SK-N-SH treated with all-trans-retinoic acid at 6 μM for 48 hours (cell line): ENCODE data around the gene SLMAP.

Source experiments
- ATAC-seq: fragments of 200-7000 bp; cut with Tn5 transposase; 3 replicates; pipeline ENCODE4 v1.9.1; 2020; ENCODE audit warnings: mild to moderate bottlenecking, moderate library complexity
- BACH2 ChIP-seq: fragments of 250-450 bp; sonication (Bioruptor Pico); IDR thresholded peaks from 2 replicates; pipeline ENCODE4 v1.9.0; 2021; ENCODE audit warnings: mild to moderate bottlenecking, borderline replicate concordance
- CREB5 ChIP-seq: fragments of 250-450 bp; sonication (Bioruptor Pico); IDR thresholded peaks from 2 replicates; pipeline ENCODE4 v1.5.1; 2020; ENCODE audit warnings: low read depth, mild to moderate bottlenecking, moderate library complexity
- CSDC2 ChIP-seq: fragments of 250-450 bp; sonication (Bioruptor Pico); IDR thresholded peaks from 2 replicates; pipeline ENCODE4 v1.5.0; 2020; ENCODE audit warnings: mild to moderate bottlenecking, moderate library complexity
- CSRNP3 ChIP-seq: fragments of 250-450 bp; sonication (Bioruptor Pico); IDR thresholded peaks from 2 replicates; pipeline ENCODE4 v1.5.1; 2021; ENCODE audit warnings: mild to moderate bottlenecking, moderate library complexity
- ESRRG ChIP-seq: fragments of 250-450 bp; sonication (Bioruptor Pico); IDR thresholded peaks from 2 replicates; pipeline ENCODE4 v1.6.1; 2021; ENCODE audit warnings: mild to moderate bottlenecking
- GLIS3 ChIP-seq: fragments of 250-450 bp; sonication (Bioruptor Pico); IDR thresholded peaks from 2 replicates; pipeline ENCODE4 v1.5.0; 2020; ENCODE audit warnings: mild to moderate bottlenecking, moderate library complexity
- ISL1 ChIP-seq: fragments of 250-450 bp; sonication (Bioruptor Pico); IDR thresholded peaks from 2 replicates; pipeline ENCODE4 v2.1.2; 2022; ENCODE audit warnings: mild to moderate bottlenecking, moderate library complexity
- OSR1 ChIP-seq: fragments of 250-450 bp; sonication (Bioruptor Pico); IDR thresholded peaks from 2 replicates; pipeline ENCODE4 v1.8.0; 2022; ENCODE audit warnings: moderate library complexity, mild to moderate bottlenecking, inconsistent platforms
- PATZ1 ChIP-seq: fragments of 250-450 bp; sonication (Bioruptor Pico); IDR thresholded peaks from 2 replicates; pipeline ENCODE4 v1.8.0; 2020; ENCODE audit warnings: mild to moderate bottlenecking, moderate library complexity, borderline replicate concordance
- POU6F1 ChIP-seq: fragments of 250-450 bp; sonication (Bioruptor Pico); IDR thresholded peaks from 2 replicates; pipeline ENCODE4 v1.8.0; 2021; ENCODE audit warnings: low read depth, mild to moderate bottlenecking, moderate library complexity, borderline replicate concordance
- PPARA ChIP-seq: fragments of 250-450 bp; sonication (Bioruptor Pico); IDR thresholded peaks from 2 replicates; pipeline ENCODE4 v1.5.0; 2020; ENCODE audit warnings: mild to moderate bottlenecking, borderline replicate concordance
- RARB ChIP-seq: fragments of 250-450 bp; sonication (Bioruptor Pico); IDR thresholded peaks from 2 replicates; pipeline ENCODE4 v1.8.0; 2021; ENCODE audit warnings: mild to moderate bottlenecking, moderate library complexity
- SNAI2 ChIP-seq: fragments of 250-450 bp; sonication (Bioruptor Pico); IDR thresholded peaks from 2 replicates; pipeline ENCODE4 v1.5.0; 2020; ENCODE audit warnings: mild to moderate bottlenecking, moderate library complexity
- TOX ChIP-seq: fragments of 250-450 bp; sonication (Bioruptor Pico); IDR thresholded peaks from 2 replicates; pipeline ENCODE4 v1.8.0; 2021; ENCODE audit warnings: mild to moderate bottlenecking, moderate library complexity, borderline replicate concordance
- TSHZ2 ChIP-seq: fragments of 250-450 bp; sonication (Bioruptor Pico); IDR thresholded peaks from 2 replicates; pipeline ENCODE4 v1.5.0; 2020; ENCODE audit warnings: mild to moderate bottlenecking, moderate library complexity
- ZC3H10 ChIP-seq: fragments of 250-450 bp; sonication (Bioruptor Pico); IDR thresholded peaks from 2 replicates; pipeline ENCODE4 v1.5.1; 2021; ENCODE audit warnings: mild to moderate bottlenecking, moderate library complexity
- ZFP3 ChIP-seq: fragments of 250-450 bp; sonication (Bioruptor Pico); IDR thresholded peaks from 2 replicates; pipeline ENCODE4 v1.5.0; 2020; ENCODE audit warnings: mild to moderate bottlenecking, moderate library complexity
- ZFP30 ChIP-seq: fragments of 450-650 bp; formaldehyde crosslinking; IDR thresholded peaks from 2 replicates; pipeline ENCODE4 v1.5.0; 2022; ENCODE audit warnings: mild to moderate bottlenecking, moderate library complexity
- ZNF565 ChIP-seq: fragments of 450-650 bp; formaldehyde crosslinking; conservative IDR thresholded peaks from 2 replicates; pipeline ENCODE4 v1.5.0; 2020; ENCODE audit warnings: low read depth, mild to moderate bottlenecking, moderate library complexity
- ZNF70 ChIP-seq: fragments of 450-650 bp; formaldehyde crosslinking; IDR thresholded peaks from 2 replicates; pipeline ENCODE4 v1.5.0; 2020; ENCODE audit warnings: mild to moderate bottlenecking, moderate library complexity
- ZNF8 ChIP-seq: fragments of 450-650 bp; formaldehyde crosslinking; IDR thresholded peaks from 2 replicates; pipeline ENCODE4 v1.5.0; 2020; ENCODE audit warnings: mild to moderate bottlenecking, moderate library complexity

SLMAP gene

GRCh38 chr3:57935539-57935938 lies 179.4 kb downstream of the SLMAP start:
- TF ChIP-seq CREB5 (CRISPR knock-in tag): no peak
- no peak for TF ChIP-seq CSDC2 (CRISPR knock-in tag)
- TF ChIP-seq BACH2 (CRISPR knock-in tag): no peak
- no peak for TF ChIP-seq RARB (CRISPR knock-in tag)
- TF ChIP-seq CSRNP3: no peak
- TF ChIP-seq ESRRG: no peak
- TF ChIP-seq PATZ1 (CRISPR knock-in tag): no peak
- TF ChIP-seq SNAI2 (CRISPR knock-in tag): no peak
- no peak for TF ChIP-seq TSHZ2 (CRISPR knock-in tag)
- no peak for TF ChIP-seq ZNF70 (CRISPR knock-in tag)
- TF ChIP-seq ZC3H10 (CRISPR knock-in tag): no peak
- TF ChIP-seq ISL1 (CRISPR knock-in tag): no peak
- no peak for TF ChIP-seq PPARA (CRISPR knock-in tag)
- TF ChIP-seq TOX (CRISPR knock-in tag): no peak
- TF ChIP-seq GLIS3 (CRISPR knock-in tag): no peak
- no peak for TF ChIP-seq ZNF8
- no peak for TF ChIP-seq POU6F1 (CRISPR knock-in tag)
- no peak for TF ChIP-seq ZNF565 (CRISPR knock-in tag)
- TF ChIP-seq ZFP3: no peak
- TF ChIP-seq OSR1 (CRISPR knock-in tag): no peak
- ATAC-seq: no peak

GRCh38 chr3:57937092-57937491 lies 181.0 kb downstream of the SLMAP start:
- no peak for TF ChIP-seq ZFP3
- no peak for TF ChIP-seq CSDC2 (CRISPR knock-in tag)
- TF ChIP-seq ZNF70 (CRISPR knock-in tag): no peak
- no peak for TF ChIP-seq TOX (CRISPR knock-in tag)
- TF ChIP-seq ZNF8: no peak
- no peak for TF ChIP-seq POU6F1 (CRISPR knock-in tag)
- TF ChIP-seq PPARA (CRISPR knock-in tag): no peak
- TF ChIP-seq CREB5 (CRISPR knock-in tag): no peak
- TF ChIP-seq ZFP30 (CRISPR knock-in tag): no peak
- TF ChIP-seq CSRNP3: no peak
- TF ChIP-seq ZC3H10 (CRISPR knock-in tag): no peak
- TF ChIP-seq ZNF565 (CRISPR knock-in tag): no peak
- no peak for TF ChIP-seq GLIS3 (CRISPR knock-in tag)
- TF ChIP-seq RARB (CRISPR knock-in tag): no peak
- TF ChIP-seq BACH2 (CRISPR knock-in tag): no peak
- TF ChIP-seq OSR1 (CRISPR knock-in tag): no peak
- no peak for ATAC-seq
